WTC11 (cell line): Measurements from ENCODE around the gene ARHGEF25. TPM values are rescaled to one million over a fixed set of nuclear protein-coding genes. Genes with fewer than 3 reads are reported as not detected.

Source experiments
- ATAC-seq: fragments of 200-7000 bp; cut with Tn5 transposase; 2 replicates; pipeline ENCODE4 v1.10.0; 2021; ENCODE audit warnings: mild to moderate bottlenecking, moderate library complexity
- CTCF ChIA-PET: fragments of 300-600 bp; sonication (Branson Sonifier 250); formaldehyde crosslinking; loops from one replicate; lab custom pipeline; 2021; ENCODE audit warnings: antibody characterized with exemption; lab: Charles Lee
- POLR2A ChIA-PET: fragments of 350-600 bp; sonication (Branson Sonifier 250); formaldehyde crosslinking; loops from one replicate; lab custom pipeline; 2021; ENCODE audit warnings: antibody characterized with exemption; lab: Charles Lee
- DNase-seq: peaks from one replicate; pipeline ENCODE4 v3.0.0; 2021; ENCODE audit warnings: low spot score
- H3K27ac Mint-ChIP-seq: 2 replicates; pipeline ENCODE4 v1.8.0; 2021; ENCODE audit warnings: mixed read lengths
- H3K27me3 Mint-ChIP-seq: 2 replicates; pipeline ENCODE4 v1.8.0; 2021; ENCODE audit warnings: low read depth, mild to moderate bottlenecking, moderate library complexity, mixed read lengths
- H3K36me3 Mint-ChIP-seq: 2 replicates; pipeline ENCODE4 v1.8.0; 2021; ENCODE audit warnings: mixed read lengths
- H3K4me1 Mint-ChIP-seq: 2 replicates; pipeline ENCODE4 v1.8.0; 2022; ENCODE audit warnings: mixed read lengths
- H3K4me3 Mint-ChIP-seq: 2 replicates; pipeline ENCODE4 v1.8.0; 2021; ENCODE audit warnings: mild to moderate bottlenecking, moderate library complexity, mixed read lengths
- H3K9me3 Mint-ChIP-seq: 2 replicates; pipeline ENCODE4 v1.8.0; 2021; ENCODE audit warnings: mixed read lengths
- EMX1 ChIP-seq: fragments of 250-450 bp; sonication (Bioruptor Pico); IDR thresholded peaks from 2 replicates; pipeline ENCODE4 v1.8.0; 2021; ENCODE audit warnings: mild to moderate bottlenecking
- FOXK1 ChIP-seq: sonication (generic); formaldehyde crosslinking; IDR thresholded peaks from 2 replicates; pipeline ENCODE4 v1.8.0; 2022; ENCODE audit warnings: mild to moderate bottlenecking, moderate library complexity, missing genetic modification reagents
- GABPB1 ChIP-seq: sonication (generic); formaldehyde crosslinking; IDR thresholded peaks from 2 replicates; pipeline ENCODE4 v1.8.1; 2023; ENCODE audit warnings: mild to moderate bottlenecking, missing genetic modification reagents
- JAZF1 ChIP-seq: fragments of 250-450 bp; sonication (Bioruptor Pico); IDR thresholded peaks from 2 replicates; pipeline ENCODE4 v1.9.0; 2021; ENCODE audit warnings: moderate library complexity, mild to moderate bottlenecking, inconsistent platforms
- JUN ChIP-seq: sonication (generic); formaldehyde crosslinking; IDR thresholded peaks from 2 replicates; pipeline ENCODE4 v1.8.0; 2023; ENCODE audit warnings: mild to moderate bottlenecking, missing genetic modification reagents
- KAT7 ChIP-seq: sonication (generic); formaldehyde crosslinking; IDR thresholded peaks from 2 replicates; pipeline ENCODE4 v1.8.1; 2023; ENCODE audit warnings: missing genetic modification reagents, mild to moderate bottlenecking, borderline replicate concordance
- MXD4 ChIP-seq: fragments of 250-450 bp; sonication (Bioruptor Pico); IDR thresholded peaks from 2 replicates; pipeline ENCODE4 v1.8.0; 2021; ENCODE audit warnings: mild to moderate bottlenecking, moderate library complexity, borderline replicate concordance
- NFYB ChIP-seq: sonication (generic); formaldehyde crosslinking; conservative IDR thresholded peaks from 2 replicates; pipeline ENCODE4 v1.8.0; 2022; ENCODE audit warnings: low read depth, missing genetic modification reagents
- RELA ChIP-seq: sonication (generic); formaldehyde crosslinking; IDR thresholded peaks from 2 replicates; pipeline ENCODE4 v1.8.1; 2022; ENCODE audit warnings: missing genetic modification reagents, mild to moderate bottlenecking, borderline replicate concordance
- SMAD3 ChIP-seq: sonication (generic); formaldehyde crosslinking; IDR thresholded peaks from 2 replicates; pipeline ENCODE4 v1.8.0; 2022; ENCODE audit warnings: missing genetic modification reagents, mild to moderate bottlenecking, borderline replicate concordance
- SMAD4 ChIP-seq: sonication (generic); formaldehyde crosslinking; IDR thresholded peaks from 2 replicates; pipeline ENCODE4 v1.8.0; 2022; ENCODE audit warnings: mild to moderate bottlenecking, missing genetic modification reagents
- ZNF121 ChIP-seq: sonication (generic); formaldehyde crosslinking; IDR thresholded peaks from 2 replicates; pipeline ENCODE4 v1.8.0; 2023; ENCODE audit warnings: missing genetic modification reagents
- ZNF219 ChIP-seq: sonication (generic); formaldehyde crosslinking; IDR thresholded peaks from 2 replicates; pipeline ENCODE4 v1.8.0; 2023; ENCODE audit warnings: missing genetic modification reagents, mild to moderate bottlenecking, borderline replicate concordance
- ZNF317 ChIP-seq: sonication (generic); formaldehyde crosslinking; IDR thresholded peaks from 2 replicates; pipeline ENCODE4 v1.8.1; 2023; ENCODE audit warnings: low read depth, mild to moderate bottlenecking, moderate library complexity, missing genetic modification reagents, borderline replicate concordance
- ZNF423 ChIP-seq: fragments of 250-450 bp; sonication (Bioruptor Pico); IDR thresholded peaks from 2 replicates; pipeline ENCODE4 v2.1.2; 2022; ENCODE audit warnings: mild to moderate bottlenecking, moderate library complexity
- total RNA-seq: library from RNA; stranded (reverse); gene quantifications from 3 replicates; pipeline ENCODE4 v1.2.3, GENCODE V29; 2021
- TF ChIP-seq, protein P1 (sequence below): fragments of 250-450 bp; sonication (Bioruptor Pico); IDR thresholded peaks from 2 replicates; pipeline ENCODE4 v1.9.0; 2021; ENCODE audit warnings: mild to moderate bottlenecking
- TF ChIP-seq, protein P2 (sequence below): sonication (generic); formaldehyde crosslinking; IDR thresholded peaks from 2 replicates; pipeline ENCODE4 v1.8.1; 2022; ENCODE audit warnings: mild to moderate bottlenecking, missing genetic modification reagents, moderate library complexity, borderline replicate concordance
- TF ChIP-seq, protein P3 (sequence below): fragments of 250-450 bp; sonication (Bioruptor Pico); IDR thresholded peaks from 2 replicates; pipeline ENCODE4 v1.9.0; 2021; ENCODE audit warnings: mild to moderate bottlenecking
- TF ChIP-seq, protein P4 (sequence below): sonication (generic); formaldehyde crosslinking; IDR thresholded peaks from 2 replicates; pipeline ENCODE4 v1.8.1; 2023; ENCODE audit warnings: mild to moderate bottlenecking, missing genetic modification reagents
- TF ChIP-seq, protein P5 (sequence below): sonication (generic); formaldehyde crosslinking; IDR thresholded peaks from 2 replicates; pipeline ENCODE4 v1.8.0; 2022; ENCODE audit warnings: missing genetic modification reagents
- TF ChIP-seq, protein P6 (sequence below): sonication (generic); formaldehyde crosslinking; IDR thresholded peaks from 2 replicates; pipeline ENCODE4 v1.8.1; 2022; ENCODE audit warnings: low read depth, missing genetic modification reagents, borderline replicate concordance

Gene ARHGEF25
- total RNA-seq, 1 experiment from 2014 or later = 11.9 TPM

DNA sequence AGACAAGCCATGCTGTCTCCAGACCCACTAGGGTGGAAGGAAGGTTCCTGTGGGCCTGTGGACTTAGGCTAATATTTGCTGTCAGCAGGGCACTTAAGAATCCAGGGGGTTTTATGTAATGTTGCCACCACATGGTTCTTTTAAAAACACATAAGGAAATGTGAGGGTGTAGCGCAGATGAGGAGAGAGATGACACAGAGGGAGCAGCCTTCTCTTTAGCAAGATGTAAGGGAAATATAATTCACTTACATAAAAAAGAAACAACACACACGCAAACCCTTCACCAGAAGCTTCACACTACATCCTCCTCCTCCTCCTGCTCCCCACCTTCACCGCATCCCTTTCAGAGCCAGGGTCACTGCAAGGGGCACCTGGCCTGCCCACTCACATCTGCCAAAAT lies 25.1 kb upstream of the ARHGEF25 start (continued):
- TF ChIP-seq, protein P1, sequence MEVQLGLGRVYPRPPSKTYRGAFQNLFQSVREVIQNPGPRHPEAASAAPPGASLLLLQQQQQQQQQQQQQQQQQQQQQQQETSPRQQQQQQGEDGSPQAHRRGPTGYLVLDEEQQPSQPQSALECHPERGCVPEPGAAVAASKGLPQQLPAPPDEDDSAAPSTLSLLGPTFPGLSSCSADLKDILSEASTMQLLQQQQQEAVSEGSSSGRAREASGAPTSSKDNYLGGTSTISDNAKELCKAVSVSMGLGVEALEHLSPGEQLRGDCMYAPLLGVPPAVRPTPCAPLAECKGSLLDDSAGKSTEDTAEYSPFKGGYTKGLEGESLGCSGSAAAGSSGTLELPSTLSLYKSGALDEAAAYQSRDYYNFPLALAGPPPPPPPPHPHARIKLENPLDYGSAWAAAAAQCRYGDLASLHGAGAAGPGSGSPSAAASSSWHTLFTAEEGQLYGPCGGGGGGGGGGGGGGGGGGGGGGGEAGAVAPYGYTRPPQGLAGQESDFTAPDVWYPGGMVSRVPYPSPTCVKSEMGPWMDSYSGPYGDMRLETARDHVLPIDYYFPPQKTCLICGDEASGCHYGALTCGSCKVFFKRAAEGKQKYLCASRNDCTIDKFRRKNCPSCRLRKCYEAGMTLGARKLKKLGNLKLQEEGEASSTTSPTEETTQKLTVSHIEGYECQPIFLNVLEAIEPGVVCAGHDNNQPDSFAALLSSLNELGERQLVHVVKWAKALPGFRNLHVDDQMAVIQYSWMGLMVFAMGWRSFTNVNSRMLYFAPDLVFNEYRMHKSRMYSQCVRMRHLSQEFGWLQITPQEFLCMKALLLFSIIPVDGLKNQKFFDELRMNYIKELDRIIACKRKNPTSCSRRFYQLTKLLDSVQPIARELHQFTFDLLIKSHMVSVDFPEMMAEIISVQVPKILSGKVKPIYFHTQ = no peak
- no peak for TF ChIP-seq KAT7 (CRISPR knock-in tag)
- TF ChIP-seq, protein P2, sequence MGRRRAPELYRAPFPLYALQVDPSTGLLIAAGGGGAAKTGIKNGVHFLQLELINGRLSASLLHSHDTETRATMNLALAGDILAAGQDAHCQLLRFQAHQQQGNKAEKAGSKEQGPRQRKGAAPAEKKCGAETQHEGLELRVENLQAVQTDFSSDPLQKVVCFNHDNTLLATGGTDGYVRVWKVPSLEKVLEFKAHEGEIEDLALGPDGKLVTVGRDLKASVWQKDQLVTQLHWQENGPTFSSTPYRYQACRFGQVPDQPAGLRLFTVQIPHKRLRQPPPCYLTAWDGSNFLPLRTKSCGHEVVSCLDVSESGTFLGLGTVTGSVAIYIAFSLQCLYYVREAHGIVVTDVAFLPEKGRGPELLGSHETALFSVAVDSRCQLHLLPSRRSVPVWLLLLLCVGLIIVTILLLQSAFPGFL (CRISPR knock-in tag) = no peak
- TF ChIP-seq ZNF423 = no peak
- no peak for TF ChIP-seq NFYB (CRISPR knock-in tag)
- TF ChIP-seq SMAD3 (CRISPR knock-in tag) = no peak
- no peak for TF ChIP-seq SMAD4 (CRISPR knock-in tag)

DNA sequence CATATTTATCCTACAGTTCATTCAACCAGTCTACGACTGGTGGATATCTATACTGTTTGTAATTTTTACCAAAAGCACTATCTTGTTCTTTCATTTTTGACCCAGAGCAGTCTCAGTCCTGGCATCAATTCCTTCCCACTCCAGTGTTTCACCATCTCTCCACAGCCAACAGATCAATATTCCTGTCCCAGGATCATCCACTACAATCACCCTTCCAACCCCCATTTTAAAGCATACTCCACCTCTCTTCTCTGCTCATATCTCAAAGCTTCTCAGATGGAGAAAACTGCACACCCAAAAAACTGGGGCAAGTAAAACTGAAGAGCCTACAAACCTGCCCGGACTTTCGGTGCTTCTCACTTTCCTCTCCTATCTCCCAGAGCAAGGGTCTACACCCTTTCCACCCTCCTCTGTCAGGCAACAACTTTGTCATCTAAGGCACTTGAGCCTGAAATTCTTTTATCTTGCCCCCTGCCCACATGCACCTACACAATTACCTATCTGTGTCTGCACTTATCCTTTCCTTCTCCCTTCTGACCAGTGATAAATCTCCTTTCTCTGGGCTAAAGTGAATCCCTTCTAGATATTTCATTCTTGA lies 24.3 kb upstream of the ARHGEF25 start:
- H3K27me3 Mint-ChIP-seq = peaks cover 5% of the 10 kb centered on the region; the same call in 1 of the 2 replicates
- no peak overlapping the region for H3K27ac Mint-ChIP-seq
- no peak overlapping the region for H3K4me3 Mint-ChIP-seq
- DNase-seq (no peak), ATAC-seq (no peak)
- peaks cover 8% of the 10 kb centered on the region for H3K4me1 Mint-ChIP-seq
- H3K9me3 Mint-ChIP-seq = no peaks in the 10 kb centered on the region
- ChIA-PET CTCF (no interaction called here), POLR2A (no interaction called here)
- H3K36me3 Mint-ChIP-seq = no peaks in the 10 kb centered on the region; the same call in 1 of the 2 replicates
- TF ChIP-seq FOXK1 (CRISPR knock-in tag) (no peak), JAZF1 (CRISPR knock-in tag) (no peak), EMX1 (no peak), MXD4 (CRISPR knock-in tag) (no peak), JUN (CRISPR knock-in tag) (no peak), ZNF317 (CRISPR knock-in tag) (no peak), ZNF121 (CRISPR knock-in tag) (no peak), RELA (no peak), NFYB (CRISPR knock-in tag) (no peak), GABPB1 (no peak), ZNF219 (no peak)
- TF ChIP-seq, protein P3, sequence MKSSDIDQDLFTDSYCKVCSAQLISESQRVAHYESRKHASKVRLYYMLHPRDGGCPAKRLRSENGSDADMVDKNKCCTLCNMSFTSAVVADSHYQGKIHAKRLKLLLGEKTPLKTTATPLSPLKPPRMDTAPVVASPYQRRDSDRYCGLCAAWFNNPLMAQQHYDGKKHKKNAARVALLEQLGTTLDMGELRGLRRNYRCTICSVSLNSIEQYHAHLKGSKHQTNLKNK = no peak
- TF ChIP-seq, protein P1 = no peak
- TF ChIP-seq, protein P4, sequence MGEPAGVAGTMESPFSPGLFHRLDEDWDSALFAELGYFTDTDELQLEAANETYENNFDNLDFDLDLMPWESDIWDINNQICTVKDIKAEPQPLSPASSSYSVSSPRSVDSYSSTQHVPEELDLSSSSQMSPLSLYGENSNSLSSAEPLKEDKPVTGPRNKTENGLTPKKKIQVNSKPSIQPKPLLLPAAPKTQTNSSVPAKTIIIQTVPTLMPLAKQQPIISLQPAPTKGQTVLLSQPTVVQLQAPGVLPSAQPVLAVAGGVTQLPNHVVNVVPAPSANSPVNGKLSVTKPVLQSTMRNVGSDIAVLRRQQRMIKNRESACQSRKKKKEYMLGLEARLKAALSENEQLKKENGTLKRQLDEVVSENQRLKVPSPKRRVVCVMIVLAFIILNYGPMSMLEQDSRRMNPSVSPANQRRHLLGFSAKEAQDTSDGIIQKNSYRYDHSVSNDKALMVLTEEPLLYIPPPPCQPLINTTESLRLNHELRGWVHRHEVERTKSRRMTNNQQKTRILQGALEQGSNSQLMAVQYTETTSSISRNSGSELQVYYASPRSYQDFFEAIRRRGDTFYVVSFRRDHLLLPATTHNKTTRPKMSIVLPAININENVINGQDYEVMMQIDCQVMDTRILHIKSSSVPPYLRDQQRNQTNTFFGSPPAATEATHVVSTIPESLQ (CRISPR knock-in tag) = no peak
- TF ChIP-seq, protein P5, sequence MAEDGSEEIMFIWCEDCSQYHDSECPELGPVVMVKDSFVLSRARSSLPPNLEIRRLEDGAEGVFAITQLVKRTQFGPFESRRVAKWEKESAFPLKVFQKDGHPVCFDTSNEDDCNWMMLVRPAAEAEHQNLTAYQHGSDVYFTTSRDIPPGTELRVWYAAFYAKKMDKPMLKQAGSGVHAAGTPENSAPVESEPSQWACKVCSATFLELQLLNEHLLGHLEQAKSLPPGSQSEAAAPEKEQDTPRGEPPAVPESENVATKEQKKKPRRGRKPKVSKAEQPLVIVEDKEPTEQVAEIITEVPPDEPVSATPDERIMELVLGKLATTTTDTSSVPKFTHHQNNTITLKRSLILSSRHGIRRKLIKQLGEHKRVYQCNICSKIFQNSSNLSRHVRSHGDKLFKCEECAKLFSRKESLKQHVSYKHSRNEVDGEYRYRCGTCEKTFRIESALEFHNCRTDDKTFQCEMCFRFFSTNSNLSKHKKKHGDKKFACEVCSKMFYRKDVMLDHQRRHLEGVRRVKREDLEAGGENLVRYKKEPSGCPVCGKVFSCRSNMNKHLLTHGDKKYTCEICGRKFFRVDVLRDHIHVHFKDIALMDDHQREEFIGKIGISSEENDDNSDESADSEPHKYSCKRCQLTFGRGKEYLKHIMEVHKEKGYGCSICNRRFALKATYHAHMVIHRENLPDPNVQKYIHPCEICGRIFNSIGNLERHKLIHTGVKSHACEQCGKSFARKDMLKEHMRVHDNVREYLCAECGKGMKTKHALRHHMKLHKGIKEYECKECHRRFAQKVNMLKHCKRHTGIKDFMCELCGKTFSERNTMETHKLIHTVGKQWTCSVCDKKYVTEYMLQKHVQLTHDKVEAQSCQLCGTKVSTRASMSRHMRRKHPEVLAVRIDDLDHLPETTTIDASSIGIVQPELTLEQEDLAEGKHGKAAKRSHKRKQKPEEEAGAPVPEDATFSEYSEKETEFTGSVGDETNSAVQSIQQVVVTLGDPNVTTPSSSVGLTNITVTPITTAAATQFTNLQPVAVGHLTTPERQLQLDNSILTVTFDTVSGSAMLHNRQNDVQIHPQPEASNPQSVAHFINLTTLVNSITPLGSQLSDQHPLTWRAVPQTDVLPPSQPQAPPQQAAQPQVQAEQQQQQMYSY (CRISPR knock-in tag) = no peak
- TF ChIP-seq, protein P6, sequence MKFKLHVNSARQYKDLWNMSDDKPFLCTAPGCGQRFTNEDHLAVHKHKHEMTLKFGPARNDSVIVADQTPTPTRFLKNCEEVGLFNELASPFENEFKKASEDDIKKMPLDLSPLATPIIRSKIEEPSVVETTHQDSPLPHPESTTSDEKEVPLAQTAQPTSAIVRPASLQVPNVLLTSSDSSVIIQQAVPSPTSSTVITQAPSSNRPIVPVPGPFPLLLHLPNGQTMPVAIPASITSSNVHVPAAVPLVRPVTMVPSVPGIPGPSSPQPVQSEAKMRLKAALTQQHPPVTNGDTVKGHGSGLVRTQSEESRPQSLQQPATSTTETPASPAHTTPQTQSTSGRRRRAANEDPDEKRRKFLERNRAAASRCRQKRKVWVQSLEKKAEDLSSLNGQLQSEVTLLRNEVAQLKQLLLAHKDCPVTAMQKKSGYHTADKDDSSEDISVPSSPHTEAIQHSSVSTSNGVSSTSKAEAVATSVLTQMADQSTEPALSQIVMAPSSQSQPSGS (CRISPR knock-in tag) = no peak
